HG02588 (cell line): ENCODE results near the gene REN.

ENCODE experiments used
- ATAC-seq: cut with Tn5 transposase; IDR thresholded peaks from one replicate; pipeline ENCODE4 v1.9.1; 2021; ENCODE audit warnings: mild to moderate bottlenecking, moderate library complexity; ENCODE audit not compliant: unreplicated experiment

REN gene

GRCh38 chr1:204110894-204111633, 55.1 kb downstream of the REN start:
- ATAC-seq: no peak

GRCh38 chr1:204108312-204109141, 57.6 kb downstream of the REN start:
- no peak for ATAC-seq

DNA sequence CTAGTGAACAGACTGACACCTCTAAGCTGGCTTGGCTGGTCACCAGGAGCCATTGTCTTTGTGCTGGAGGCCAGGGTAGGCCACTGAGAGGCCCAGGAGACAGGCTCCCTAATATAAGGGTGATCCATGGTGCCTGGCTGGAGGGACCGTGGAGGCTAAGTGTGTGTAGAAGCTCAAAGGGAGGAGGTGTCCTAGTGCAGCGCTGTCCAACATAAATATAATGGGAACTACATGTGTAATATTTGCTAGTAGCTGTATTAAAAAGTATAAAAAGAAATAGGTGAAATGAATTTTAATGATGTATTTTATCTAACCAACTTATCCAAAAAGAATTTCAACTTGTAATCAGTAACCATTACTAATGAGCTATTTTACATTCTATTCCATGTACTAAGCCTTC, 58.2 kb downstream of the REN start:
- no peak for ATAC-seq

DNA sequence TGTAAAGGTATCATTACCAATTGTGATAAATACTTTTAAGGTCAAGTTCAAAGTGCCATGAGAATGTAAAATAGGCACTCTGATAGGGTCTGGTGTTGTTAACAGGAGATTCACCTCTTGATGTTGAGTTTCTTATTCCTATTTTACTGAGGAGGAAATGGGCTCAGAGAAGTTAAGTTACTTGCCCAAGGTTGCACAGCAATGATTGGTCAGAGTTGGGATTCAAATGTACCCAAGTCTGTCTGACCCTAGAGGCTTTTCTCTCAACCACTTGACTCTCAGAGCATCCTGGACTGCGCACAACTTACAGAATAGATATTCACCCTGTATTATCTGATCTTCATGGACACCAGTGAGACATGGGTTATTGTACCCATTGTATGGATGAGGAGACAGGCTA, 59.3 kb downstream of the REN start:
- no peak for ATAC-seq

- no peak for ATAC-seq
Measured at GRCh38 chr1:204105131-204105515, 61.0 kb downstream of the REN start.
